Calu3 (cell line): ENCODE data around the gene DOK7. TPM values are rescaled to one million over a fixed set of nuclear protein-coding genes. Genes with fewer than 3 reads are reported as not detected.
"Not testable (repeated sequence)": the region's sequence is repeated elsewhere in the genome, so short reads cannot be mapped to it uniquely, and the experiment has no call there.

ENCODE experiments used
- BruUV-seq: library from RNA; stranded (reverse); fragments of 400-500 nt; replicated peaks from 2 replicates; lab custom pipeline; 2021; lab: Mats Ljungman, UMichigan
- CTCF ChIA-PET: fragments of 300-600 bp; sonication (Branson Sonifier 250); formaldehyde crosslinking; loops from one replicate; lab custom pipeline; 2022; ENCODE audit warnings: antibody characterized with exemption; lab: Charles Lee
- DNase-seq: peaks from one replicate; pipeline ENCODE4 v3.0.0; 2022
- H3K27ac Mint-ChIP-seq: one replicate; pipeline ENCODE4 v1.8.0; 2022; ENCODE audit warnings: mixed read lengths; ENCODE audit not compliant: unreplicated experiment
- H3K27me3 Mint-ChIP-seq: one replicate; pipeline ENCODE4 v1.8.0; 2022; ENCODE audit warnings: mixed read lengths; ENCODE audit not compliant: unreplicated experiment
- H3K36me3 Mint-ChIP-seq: one replicate; pipeline ENCODE4 v1.8.0; 2022; ENCODE audit warnings: mild to moderate bottlenecking, moderate library complexity, mixed read lengths; ENCODE audit not compliant: insufficient read depth, unreplicated experiment
- H3K4me1 Mint-ChIP-seq: one replicate; pipeline ENCODE4 v1.8.0; 2022; ENCODE audit warnings: mild to moderate bottlenecking, low read depth, mixed read lengths; ENCODE audit not compliant: unreplicated experiment
- H3K4me3 Mint-ChIP-seq: one replicate; pipeline ENCODE4 v1.8.0; 2022; ENCODE audit warnings: mild to moderate bottlenecking, low read depth, moderate library complexity, mixed read lengths; ENCODE audit not compliant: unreplicated experiment
- H3K9me3 Mint-ChIP-seq: one replicate; pipeline ENCODE4 v1.8.0; 2022; ENCODE audit warnings: low read depth, mixed read lengths; ENCODE audit not compliant: unreplicated experiment
- CTCF ChIP-seq: fragments of 200-600 bp; IDR thresholded peaks from one replicate; pipeline ENCODE4 v1.8.0; 2022; ENCODE audit warnings: antibody characterized with exemption; ENCODE audit not compliant: unreplicated experiment
- intact Hi-C: fragments of 100-400 bp; cut with micrococcal nuclease; formaldehyde crosslinking; loops from one replicate; pipeline ENCODE4 v1.10.0; 2022; ENCODE audit not compliant: unreplicated experiment
- total RNA-seq: library from RNA; stranded (reverse); gene quantifications from 2 replicates; pipeline ENCODE4 v1.2.3, GENCODE V29; 2022

Gene DOK7
- total RNA-seq, 1 experiment from 2014 or later, result 2.7 TPM

- no peak overlapping the region for H3K4me3 Mint-ChIP-seq
- no peaks in the 10 kb centered on the region for H3K27me3 Mint-ChIP-seq
- no peaks in the 10 kb centered on the region for H3K36me3 Mint-ChIP-seq
- intact Hi-C loops, result no loop called here
- peaks cover 9% of the 10 kb centered on the region for H3K4me1 Mint-ChIP-seq
- DNase-seq, result no peak
- BruUV-seq, result no TSS peak
- H3K9me3 Mint-ChIP-seq, result peaks cover 2% of the 10 kb centered on the region
- no peak for TF ChIP-seq CTCF
- peak overlapping the region; percentile 57 for H3K27ac Mint-ChIP-seq
- CTCF ChIA-PET, result interaction anchor here (0.7 to 1.1 kb wide), 2 partner anchors 28 to 130 kb away, joined by 3 read pairs; no protein-coding TSS in a partner anchor
These were observed 11.2 kb upstream of the DOK7 start for GRCh38 chr4:3451956-3452355.

GRCh38 chr4:3452376-3452775 lies 10.7 kb upstream of the DOK7 start:
- Mint-ChIP-seq H3K27me3 (no peaks in the 10 kb centered on the region), H3K4me1 (peaks cover 9% of the 10 kb centered on the region), H3K27ac (peak overlapping the region; percentile 57), H3K4me3 (no peak overlapping the region), H3K36me3 (no peaks in the 10 kb centered on the region), H3K9me3 (peaks cover 2% of the 10 kb centered on the region)
- DNase-seq, result peak; percentile 50
- BruUV-seq, result no TSS peak
- CTCF ChIA-PET, result interaction anchor here (1.1 kb wide), 1 partner anchor 131 kb away, joined by 3 read pairs; no protein-coding TSS in a partner anchor
- TF ChIP-seq CTCF, result peak; percentile 47
- intact Hi-C loops, result no loop called here

- H3K9me3 Mint-ChIP-seq, H3K36me3 Mint-ChIP-seq, H3K27ac Mint-ChIP-seq, H3K4me3 Mint-ChIP-seq, DNase-seq, H3K27me3 Mint-ChIP-seq, H3K4me1 Mint-ChIP-seq, BruUV-seq, intact Hi-C loops: not testable (repeated sequence)
- CTCF ChIA-PET, result interaction anchor here (0.6 kb wide), 1 partner anchor 17 kb away, joined by 3 read pairs; no protein-coding TSS in a partner anchor
These were observed 7.5 kb upstream of the DOK7 start for GRCh38 chr4:3455596-3455995.

- no peak overlapping the region for H3K27ac Mint-ChIP-seq
- intact Hi-C loops, result no loop called here
- no peaks in the 10 kb centered on the region for H3K4me1 Mint-ChIP-seq
- H3K9me3 Mint-ChIP-seq, result peaks cover 2% of the 10 kb centered on the region
- no TSS peak for BruUV-seq
- no peak for TF ChIP-seq CTCF
- no peak for DNase-seq
- H3K27me3 Mint-ChIP-seq, result no peaks in the 10 kb centered on the region
- H3K36me3 Mint-ChIP-seq, result peaks cover 8% of the 10 kb centered on the region
- H3K4me3 Mint-ChIP-seq, result no peak overlapping the region
- CTCF ChIA-PET, result no interaction called here
These were observed 4.7 kb upstream of the DOK7 start for GRCh38 chr4:3458371-3458770.

- H3K27ac Mint-ChIP-seq, intact Hi-C loops, BruUV-seq, H3K4me1 Mint-ChIP-seq, H3K27me3 Mint-ChIP-seq, DNase-seq, H3K9me3 Mint-ChIP-seq, H3K4me3 Mint-ChIP-seq, H3K36me3 Mint-ChIP-seq, CTCF ChIA-PET: not testable (repeated sequence)
These were observed 4.0 kb upstream of the DOK7 start for GRCh38 chr4:3459156-3459555.
